Pons (tissue), 1 donor: ENCODE measurements around the gene MARCHF2.

Experiments
- DNase-seq: peaks from one replicate; pipeline ENCODE4 v3.0.0-alpha.2; 2016; ENCODE audit warnings: low spot score

MARCHF2 gene

DNA sequence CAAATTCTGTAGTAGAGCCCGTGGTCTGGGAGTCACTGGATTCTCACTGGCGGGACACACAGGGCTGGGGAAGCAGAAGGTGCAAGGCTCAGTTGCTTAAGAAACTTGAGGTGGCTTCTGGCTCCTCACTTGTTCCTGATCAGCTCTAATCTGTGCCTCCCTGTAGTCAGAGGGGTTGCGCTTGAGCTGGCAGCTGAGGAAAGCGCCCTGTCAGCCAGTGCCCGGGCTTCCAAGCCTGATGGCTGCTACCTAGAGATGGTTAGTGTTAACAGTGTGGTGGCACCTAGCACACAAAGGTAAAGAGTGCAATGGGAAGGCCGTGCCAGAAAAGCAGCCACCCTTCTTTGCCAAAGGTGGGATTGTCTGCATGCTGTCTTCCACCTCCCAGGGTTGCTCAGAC is 40.5 kb downstream of the MARCHF2 start:
- DNase-seq = no peak

DNA sequence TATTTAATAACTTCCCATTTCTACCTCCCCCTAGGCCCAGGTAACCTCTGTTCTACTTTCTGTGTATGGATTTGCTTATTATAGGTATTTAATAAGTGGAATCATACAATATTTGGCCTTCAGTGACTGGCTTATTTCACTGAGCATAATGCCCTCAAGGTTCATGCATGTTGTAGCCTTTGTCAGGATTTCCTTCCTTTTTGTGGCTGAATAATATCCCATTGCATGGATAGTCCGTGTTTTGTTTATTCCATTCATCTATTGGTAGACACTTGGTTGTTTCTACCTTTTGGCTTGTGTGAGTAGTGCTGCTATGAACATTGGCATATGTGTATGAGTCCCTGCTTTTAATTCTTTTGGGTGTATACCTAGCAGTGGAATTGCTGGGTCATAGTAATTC is 41.1 kb downstream of the MARCHF2 start:
- no peak for DNase-seq

DNA sequence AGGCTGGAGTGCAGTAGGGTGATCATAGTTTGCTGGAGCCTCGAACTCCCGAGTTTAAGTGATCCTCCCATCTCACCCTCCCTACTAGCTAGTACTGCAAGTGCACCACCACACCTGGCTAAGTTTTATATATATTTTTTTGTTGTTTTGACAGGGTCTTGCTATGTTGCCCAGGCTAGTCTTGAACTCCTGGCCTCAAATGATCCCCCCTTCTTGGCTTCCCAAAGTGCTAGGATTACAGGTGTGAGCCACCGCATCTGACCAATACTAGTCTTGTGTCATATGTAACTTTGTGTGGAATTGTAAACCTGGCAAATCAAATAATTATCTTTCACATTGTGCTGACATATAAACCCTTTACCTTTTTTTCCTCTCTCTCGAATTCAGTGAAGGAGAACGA is 41.9 kb downstream of the MARCHF2 start:
- DNase-seq = no peak

DNA sequence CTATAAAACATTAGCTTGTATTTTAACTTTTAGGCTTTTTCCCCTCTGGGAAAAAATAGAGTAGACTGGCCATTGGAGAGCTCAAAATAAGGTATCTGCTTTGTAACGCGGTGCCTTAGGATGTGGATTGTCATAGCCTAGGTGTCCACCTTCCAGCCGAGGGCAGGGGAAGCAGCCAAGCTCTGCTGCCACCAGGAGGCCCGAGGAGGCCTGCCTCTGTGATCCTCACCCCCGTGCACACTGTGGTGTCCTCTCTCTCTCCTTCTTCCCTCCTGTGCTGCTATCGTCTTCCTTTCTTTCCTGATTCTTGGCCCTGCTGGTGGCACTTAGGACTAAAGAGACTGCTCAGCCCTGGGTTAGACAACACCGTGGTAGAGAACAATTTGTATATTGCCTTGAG is 43.0 kb downstream of the MARCHF2 start:
- no peak for DNase-seq

DNA sequence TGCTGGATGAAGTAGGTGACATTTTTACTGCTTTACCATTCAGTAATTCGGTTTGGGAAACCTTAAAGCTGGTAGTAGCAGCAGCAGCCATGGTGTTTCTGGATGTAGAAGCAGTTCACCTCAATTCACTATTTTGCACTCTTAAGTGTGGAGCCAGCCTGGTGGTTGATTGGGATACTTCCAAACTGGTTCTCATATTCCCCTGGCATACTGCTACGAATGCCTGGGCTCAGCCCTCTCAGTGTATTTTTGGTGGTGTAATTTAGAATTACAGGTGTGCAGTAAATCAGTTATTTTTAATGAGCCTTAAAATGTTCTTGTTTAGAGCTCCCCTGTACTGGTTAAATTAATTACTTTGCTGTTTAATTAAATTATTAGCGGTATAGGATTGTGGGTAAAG is 44.1 kb downstream of the MARCHF2 start:
- no peak for DNase-seq

DNA sequence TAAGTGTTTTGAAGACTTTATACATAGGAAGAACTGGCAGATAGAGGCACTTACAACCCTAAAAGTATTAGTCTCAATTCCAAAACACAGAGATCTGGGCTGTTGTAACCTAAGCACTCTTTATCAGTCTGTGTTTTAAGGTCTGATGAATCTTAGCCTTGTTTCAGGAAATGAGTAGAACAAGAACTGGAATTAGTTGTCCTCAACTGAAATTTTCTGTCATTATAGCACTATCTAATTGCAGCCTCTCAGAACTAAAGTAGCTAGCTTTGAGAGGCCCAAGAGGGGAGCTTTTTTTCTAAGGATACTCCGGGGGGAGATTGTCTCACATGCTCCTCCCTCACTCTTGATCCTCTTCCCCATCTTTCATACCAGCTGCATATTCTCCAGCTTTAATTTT is 44.7 kb downstream of the MARCHF2 start:
- no peak for DNase-seq

DNA sequence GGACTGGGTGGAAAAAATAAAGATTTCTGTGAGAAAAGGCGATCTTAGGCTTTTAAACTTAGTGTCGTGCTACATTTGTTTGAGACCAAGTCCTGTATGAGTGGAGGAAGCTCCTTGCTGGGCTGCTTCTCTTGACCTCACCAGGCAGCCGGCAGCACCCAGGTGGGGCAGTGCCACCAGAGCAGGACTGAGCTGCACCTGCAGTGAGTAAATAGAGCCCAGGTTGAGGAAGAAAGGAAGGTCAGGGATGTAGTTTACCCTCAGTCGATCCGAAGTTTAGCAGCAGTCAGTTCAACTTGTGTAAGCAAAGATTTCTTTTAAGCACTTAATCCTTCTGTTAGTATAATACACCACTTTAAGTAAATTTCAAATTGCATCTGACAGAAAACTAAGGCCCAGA is 45.3 kb downstream of the MARCHF2 start:
- no peak for DNase-seq

DNA sequence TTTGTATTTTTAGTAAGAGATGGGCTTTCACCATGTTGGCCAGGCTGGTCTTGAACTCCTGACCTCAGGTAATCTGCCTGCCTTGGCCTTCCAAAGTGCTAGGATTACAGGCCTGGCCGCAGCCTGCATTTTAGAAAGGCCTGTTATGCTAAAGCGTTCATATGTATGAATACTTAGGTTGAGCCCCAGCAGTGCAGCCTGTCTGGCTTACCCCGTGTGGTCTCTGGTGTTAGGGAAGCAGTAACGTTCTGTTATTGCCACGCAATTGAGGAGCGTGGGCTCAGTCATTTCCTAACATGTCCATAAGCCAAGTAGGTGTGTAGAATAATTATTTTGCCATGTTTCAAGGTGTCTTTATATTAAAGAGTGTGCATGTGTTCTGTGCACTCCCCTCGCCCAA is 46.0 kb downstream of the MARCHF2 start:
- no peak for DNase-seq

DNA sequence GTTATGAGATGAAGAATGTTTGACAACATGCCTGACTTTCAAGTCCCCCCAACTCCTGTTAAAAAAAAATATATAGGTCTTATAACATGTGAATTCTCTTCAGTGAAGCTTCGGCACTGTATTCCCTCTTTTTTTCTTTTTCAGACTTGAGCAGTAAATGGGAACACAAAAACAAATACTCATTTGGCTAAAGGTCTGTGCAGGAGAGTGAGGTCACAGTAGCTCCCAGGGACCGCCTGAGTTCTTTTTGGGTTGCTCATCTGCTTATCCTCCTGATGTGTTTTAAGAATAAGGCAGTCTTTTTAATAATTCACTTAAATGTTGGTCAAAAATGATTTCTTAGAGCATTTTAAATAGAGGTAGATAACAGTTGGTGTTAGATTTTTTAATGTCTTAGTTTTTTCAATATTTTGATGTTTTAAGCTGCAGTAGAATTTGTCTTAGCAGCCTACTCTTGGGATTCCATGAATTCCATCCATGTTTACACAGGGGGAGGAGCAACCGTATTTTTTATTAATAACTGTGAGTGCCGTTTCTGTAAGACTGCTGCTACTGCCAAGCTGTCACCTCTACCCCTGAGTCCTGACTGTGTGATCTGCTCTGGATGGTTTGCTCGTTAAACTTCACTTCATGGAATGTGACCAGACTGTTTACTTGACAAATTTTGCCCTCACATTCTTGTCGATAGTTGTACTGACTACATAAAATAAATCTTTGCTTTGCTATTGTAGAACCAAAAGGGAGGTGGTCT is 46.6 kb downstream of the MARCHF2 start:
- DNase-seq = no peak

DNA sequence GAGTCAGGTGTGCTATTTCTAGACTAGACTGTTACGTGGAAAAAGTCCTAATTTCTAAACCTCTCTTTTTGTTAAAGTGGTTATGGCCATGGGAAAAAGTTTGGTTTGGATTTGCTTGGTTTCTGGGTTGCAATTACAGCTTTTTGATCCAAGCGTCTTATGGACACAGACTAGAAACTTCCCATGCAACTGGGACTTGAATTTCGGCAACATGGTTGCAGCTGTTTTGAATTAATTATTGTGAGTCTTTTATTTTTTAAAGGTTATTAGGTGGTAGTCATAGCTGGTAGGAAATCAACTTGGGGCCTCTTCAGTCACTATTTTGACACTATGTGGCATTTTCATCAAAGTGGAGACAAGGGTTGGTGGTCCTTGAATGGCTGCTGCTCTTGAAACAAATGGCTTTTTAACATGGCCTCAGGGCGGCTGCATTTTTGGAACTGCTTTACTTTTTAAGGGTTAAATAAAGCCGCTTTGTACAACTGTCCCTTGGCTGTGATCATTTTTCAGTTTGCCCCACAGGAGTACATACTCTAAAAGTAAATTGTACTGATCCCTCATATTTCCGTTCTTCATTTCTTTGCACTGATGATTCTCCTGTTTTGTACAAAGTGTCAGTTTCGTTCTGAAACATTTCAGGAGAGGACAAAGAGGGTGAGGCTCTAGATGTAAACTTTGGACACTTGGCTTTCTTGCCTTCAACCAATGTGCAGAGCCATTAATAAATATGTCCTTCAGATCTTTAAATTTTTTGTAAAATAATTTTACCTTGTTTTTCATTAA is 47.6 kb downstream of the MARCHF2 start:
- DNase-seq = no peak

DNA sequence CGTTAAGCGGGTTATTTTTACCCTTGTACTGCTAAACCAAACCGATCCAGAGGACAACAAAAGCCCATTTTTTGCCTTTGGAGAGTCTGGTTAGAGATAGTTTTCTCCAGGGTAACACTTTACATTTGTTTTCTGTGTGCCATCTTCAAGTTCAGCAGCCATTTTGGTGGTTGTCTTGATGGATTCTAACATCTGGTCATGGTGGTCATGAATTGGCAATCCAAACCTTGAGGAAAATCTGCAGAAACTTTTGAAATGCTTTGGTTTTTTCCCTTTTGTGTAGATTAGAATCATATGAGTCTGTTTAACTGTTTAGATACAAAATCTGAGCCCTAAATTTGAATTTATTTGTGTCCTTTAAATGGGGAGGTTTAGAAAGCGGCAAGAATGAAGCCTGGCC is 48.3 kb downstream of the MARCHF2 start:
- no peak for DNase-seq

DNA sequence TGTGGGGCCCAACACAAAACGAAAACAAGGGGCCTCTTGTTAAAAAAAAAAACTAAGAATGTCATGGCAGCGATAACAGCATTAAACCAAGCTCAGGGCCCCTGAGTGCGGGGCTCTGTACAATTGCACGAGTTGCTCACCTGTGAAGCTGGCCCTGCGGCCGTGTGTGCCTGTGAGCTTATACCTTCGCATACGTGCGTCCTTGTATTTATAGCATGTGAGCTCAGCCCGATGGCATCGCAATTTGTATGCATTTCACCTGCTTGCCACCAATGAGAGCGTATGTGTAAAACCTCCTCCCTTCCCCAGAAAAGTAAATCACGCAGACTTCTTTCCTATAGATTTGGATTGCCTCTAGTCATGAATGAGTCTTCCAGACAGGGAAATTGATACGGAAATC is 48.8 kb downstream of the MARCHF2 start:
- DNase-seq = no peak

DNA sequence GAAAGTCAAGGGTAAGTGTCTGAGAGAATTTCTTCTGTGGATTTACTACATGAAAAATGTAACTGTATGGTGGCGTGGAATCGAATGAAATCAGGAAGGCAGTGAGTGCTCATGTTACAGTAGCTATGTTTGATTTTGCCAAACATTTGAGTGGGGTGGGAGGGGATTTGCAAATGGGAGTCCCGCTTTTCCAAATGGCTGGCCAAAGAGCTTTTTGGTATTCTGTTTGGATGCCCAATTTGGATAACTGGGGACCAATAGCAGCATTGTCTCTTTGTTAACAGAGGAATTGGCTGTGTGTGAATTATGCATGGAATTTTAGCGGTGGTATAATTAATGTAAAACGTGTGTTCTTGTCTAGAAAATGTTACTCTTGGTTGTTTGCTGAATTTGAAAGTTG is 49.5 kb downstream of the MARCHF2 start:
- DNase-seq = no peak

DNA sequence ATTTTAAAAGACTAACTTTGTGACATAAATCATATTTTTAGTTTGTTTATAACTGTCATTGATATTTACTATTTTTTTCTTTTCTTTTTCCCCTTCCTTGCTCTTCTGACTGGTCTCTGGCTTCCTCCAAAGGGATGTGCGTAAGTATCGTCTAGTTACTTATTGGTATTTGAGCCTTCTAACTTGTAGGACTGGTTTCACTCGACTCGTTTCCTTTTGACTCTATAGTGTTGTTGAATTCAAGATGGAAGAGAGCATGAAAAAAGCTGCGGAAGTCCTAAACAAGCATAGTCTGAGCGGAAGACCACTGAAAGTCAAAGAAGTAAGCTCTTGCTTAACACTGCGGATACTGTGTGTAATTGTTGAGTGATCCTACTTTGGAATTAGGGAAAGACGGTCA is 50.3 kb downstream of the MARCHF2 start:
- no peak for DNase-seq

DNA sequence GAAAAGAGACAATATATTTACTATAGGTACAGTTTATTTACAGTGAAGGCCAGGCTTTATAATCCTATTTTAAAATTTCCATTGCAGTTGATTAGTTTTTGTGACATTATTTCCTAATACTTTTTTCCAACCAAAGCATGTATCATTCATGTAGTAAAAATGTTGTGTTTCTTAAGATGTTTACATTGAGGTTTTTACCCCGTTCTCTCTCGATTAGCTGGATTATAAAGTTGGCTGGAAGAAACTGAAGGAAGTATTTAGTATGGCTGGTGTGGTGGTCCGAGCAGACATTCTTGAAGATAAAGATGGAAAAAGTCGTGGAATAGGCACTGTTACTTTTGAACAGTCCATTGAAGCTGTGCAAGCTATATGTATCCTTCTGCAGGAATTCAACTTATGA is 52.9 kb downstream of the MARCHF2 start:
- DNase-seq = no peak

DNA sequence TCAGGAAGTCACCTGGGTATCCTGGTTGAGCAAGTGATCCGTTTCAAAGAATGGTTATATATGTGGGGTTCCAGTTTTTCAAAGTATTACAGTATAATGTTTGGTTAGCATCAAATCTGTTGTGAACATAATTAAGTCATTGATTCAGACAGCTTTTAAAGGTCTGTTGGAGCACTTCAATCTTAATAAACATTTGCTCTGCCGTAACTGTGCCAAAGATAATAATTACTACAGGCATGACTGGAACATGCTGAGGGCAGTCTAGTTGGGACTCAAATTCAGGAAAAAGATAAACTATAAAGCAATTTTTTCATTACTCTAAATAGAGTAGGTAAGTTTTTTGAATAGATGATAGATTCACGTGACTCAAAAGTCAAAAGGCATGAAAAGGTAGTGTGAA is 55.0 kb downstream of the MARCHF2 start:
- DNase-seq = no peak

DNA sequence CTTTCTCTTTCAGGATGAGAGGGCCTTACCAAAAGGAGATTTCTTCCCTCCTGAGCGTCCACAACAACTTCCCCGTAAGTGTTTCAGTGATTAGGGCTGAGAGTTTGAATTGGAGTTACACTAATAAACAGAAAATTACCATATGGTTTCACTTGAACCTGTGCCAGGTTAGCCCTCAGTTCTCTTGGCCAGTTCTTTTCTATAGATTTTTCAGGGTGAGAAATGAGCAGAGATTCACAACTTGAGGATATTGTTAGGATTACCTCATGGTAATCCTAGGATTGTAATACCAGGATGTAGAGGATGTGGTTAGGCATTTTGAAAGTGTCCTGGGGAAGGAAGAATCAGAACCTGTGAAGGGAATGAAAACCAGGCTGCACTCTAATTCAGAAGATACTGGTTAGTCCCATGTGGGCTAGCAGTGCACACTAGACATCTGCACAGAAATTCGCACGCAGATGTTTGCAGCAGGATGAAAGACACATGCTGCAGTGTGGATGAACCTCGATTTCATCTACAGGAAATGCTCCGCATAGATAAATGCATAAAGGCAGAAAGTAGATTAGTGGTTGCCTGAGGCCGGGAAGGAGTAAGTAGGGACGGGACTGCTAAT is 55.8 kb downstream of the MARCHF2 start:
- DNase-seq = no peak

DNA sequence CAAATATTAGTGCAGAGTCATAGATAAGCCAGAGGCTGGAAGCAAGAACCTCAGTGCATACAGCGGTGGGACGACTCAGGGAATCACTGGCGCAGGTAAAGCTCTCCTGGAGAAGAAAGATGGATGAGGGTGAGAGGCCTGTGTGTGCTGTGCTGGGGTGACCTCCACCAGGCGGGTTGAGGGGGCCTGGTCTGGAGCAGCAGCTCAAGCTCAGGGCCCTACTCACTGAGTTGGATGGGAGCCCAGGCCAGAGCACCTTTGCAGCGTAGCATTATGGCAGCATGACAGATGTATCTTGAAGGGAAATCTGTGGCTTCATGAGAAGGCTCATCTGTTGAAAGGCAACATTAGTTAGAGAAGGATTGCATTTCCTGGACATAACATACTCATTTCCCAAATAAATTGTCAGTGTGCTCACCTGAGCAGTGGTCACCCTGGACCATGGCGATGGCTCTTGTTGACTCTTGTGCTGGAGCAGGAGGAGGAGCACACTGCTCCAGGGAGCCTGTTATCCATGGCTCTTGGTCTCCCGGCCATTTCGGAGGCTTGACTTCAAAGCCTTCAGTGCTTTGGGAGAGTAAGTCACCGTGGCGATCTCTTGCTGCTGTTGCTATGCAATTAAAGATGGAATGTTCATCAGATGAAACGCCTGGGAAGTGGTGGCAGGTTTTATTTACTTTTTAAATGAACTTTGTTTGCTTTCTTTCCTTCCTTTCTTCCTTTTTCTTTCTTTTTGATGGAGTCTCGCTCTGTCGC is 56.7 kb downstream of the MARCHF2 start:
- DNase-seq = no peak

DNA sequence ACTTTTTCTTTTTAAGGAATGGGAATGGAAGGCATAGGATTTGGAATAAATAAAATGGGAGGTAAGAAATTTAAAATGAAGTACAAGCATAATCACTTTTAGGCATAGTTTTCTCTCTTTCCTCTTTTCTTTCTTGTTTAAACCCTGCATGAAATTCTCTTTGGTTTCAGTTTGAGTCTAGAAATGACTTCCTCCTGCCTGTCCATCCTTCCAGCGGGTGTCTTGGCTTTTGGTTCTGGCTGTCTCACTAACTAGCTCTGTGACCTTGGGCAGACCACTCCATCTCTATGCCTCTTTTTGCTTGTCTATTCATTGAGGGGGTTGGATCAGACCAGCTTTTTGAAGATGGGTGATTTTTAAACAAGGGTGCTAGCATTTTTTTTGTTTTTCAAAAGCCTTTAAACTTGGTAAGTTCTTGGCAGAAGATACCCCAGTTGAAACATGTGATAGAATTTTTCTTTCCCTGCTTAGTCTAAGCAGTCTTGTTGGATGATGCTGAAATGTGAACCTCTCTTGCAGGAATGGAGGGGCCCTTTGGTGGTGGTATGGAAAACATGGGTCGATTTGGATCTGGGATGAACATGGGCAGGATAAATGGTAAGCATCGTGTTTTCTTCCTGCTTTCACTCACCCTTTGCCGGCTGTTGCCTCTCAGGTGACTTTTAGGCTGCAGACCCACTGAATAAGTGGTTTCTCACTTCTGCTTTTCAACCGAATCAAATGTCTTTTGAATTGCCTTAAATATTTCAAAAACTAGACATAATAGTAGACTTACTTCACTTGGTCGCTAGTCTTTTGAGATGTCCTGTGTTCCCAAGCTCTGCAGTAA is 60.8 kb downstream of the MARCHF2 start:
- peak; percentile 78 for DNase-seq

DNA sequence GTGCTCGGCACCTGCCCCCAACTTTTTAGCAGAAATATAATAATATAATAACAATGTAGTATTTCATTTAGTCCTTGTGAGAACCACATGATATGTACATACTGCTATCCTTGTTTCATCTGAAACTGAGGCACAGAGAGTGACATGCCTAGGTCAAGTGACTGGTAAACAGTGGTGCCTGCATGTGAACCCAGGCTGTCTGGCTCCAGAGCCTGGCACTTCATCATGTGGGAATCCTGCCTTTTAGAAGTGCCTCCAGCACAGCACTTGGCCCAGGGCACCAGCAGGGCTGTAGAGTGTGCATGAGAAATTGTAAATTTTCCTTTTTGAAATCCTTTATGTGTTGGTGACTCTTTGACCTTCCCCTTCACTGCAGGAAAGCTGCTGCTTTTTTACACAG is 61.9 kb downstream of the MARCHF2 start:
- DNase-seq = no peak

DNA sequence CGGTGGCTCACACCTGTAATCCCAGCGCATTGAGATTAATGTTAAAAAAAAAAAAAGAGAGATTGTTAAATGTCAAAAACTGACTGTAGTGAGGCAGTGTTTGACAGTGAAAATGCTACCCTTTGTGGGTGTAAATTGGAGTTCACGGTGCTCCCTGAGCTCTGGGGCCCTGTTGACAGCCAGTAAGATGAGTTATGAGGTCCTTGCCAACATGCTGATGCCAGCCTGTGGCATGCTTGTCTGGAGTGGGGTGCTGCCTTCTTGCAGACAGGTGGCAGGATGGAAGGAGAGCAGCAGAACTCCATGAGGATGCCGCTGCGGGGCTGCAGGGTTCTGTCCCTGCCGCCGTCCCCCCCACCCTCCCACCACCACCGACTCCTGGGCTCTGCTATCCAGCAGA is 63.4 kb downstream of the MARCHF2 start:
- no peak for DNase-seq

DNA sequence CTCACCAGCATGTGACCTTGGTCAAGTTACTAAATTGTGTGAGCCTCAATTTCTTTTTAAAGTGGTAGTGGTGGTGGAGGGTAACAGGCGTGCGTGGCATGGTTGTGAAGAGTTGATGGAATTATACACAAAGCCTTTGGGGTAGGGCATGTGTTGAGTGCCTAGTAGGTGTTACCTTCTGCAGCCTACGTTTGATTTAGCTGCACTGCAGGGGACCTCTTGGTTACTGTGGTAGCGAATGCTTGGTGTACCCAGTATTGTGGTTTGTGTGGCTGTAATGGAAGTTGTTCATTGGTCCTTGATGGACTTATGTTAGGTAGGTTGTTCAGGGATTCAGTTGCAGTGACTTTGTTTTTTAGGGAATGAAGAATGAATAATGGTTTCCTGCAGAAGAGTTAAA is 64.8 kb downstream of the MARCHF2 start:
- no peak for DNase-seq
